ENCODE measurements around the gene C16orf86. TPM values are rescaled to one million over a fixed set of nuclear protein-coding genes. Genes with fewer than 3 reads are reported as not detected.

The C16orf86 gene
- polyA plus RNA-seq, 3 donors: 4.1 to 11.3 (median 4.6) TPM

- Mint-ChIP-seq H3K36me3 (peaks cover under 1 to 3% of the 10 kb centered on the region in 2 donors), H3K27me3 (ENCODE audit: low read depth in 3 of 3) (peaks cover 0 to 2% (median 0%) of the 10 kb centered on the region in 3 donors), H3K9me3 (peaks cover 0 to 2% (median 0%) of the 10 kb centered on the region in 7 donors), H3K27ac (no peak overlapping the region), H3K4me1 (peaks cover 50% of the 10 kb centered on the region), H3K4me3 (no peak overlapping the region)
- no peak overlapping the region for H3K4me2 ChIP-seq (replicated peaks; ENCODE audit: extremely low read depth, low read length, poor library complexity, severe bottlenecking)
- H3K27ac ChIP-seq (ENCODE audit: low read depth in 1 of 2, low read length in 2 of 2): no peak overlapping the region
- H3K4me1 ChIP-seq (ENCODE audit: control insufficient read depth in 1 of 2, insufficient read depth in 2 of 2, low read length in 2 of 2): peaks cover 49 to 59% of the 10 kb centered on the region in 2 donors
- no peaks in the 10 kb centered on the region for H3K79me2 ChIP-seq (ENCODE audit: insufficient read depth, low read length)
- no peaks in the 10 kb centered on the region for H4K20me1 ChIP-seq (ENCODE audit: insufficient read depth, low read length)
- no peaks in the 10 kb centered on the region for H3K27me3 ChIP-seq (ENCODE audit: control insufficient read depth in 2 of 2, insufficient read depth in 2 of 2, low read length in 2 of 2)
- H3K36me3 ChIP-seq (replicated peaks in 1 of 2; ENCODE audit: control insufficient read depth in 1 of 2, insufficient read depth in 2 of 2, low read length in 2 of 2): no peaks in the 10 kb centered on the region
- TF ChIP-seq CTCF (IDR thresholded peaks at IDR 0.05): no peak
- intact Hi-C loops (cut with micrococcal nuclease): loop anchor here (5.0 to 10.0 kb wide), 10 partner anchors 48 to 555 kb away; partner anchors contain the start of genes GFOD2 (in 2 of the 2), CENPT (in 1 of the 2), CTCF (in 1 of the 2) and NFATC3 (in 1 of the 2)
- H3K9ac ChIP-seq (ENCODE audit: insufficient read depth, low read length, poor library complexity, severe bottlenecking): no peak overlapping the region
- no peaks in the 10 kb centered on the region for H3K9me3 ChIP-seq (replicated peaks in 1 of 2; ENCODE audit: control insufficient read depth in 1 of 2, insufficient read depth in 1 of 2, low read length in 2 of 2)
- no peak overlapping the region for H2AFZ ChIP-seq (ENCODE audit: insufficient read depth, low read depth, low read length, poor library complexity, severe bottlenecking)
- peak in 1 of 3 donors; percentile 3 for DNase-seq
- no peak overlapping the region for H3K4me3 ChIP-seq (replicated peaks in 1 of 3; ENCODE audit: low read depth in 2 of 3, low read length in 3 of 3)
- 96% methylated on average over 10 of the region's 10 CpGs for WGBS (ENCODE audit: insufficient coverage)
These were observed 3.0 kb downstream of the C16orf86 start for GRCh38 chr16:67669499-67670101.

GRCh38 chr16:67672306-67672705, 5.7 kb downstream of the C16orf86 start:
- peaks cover 38 to 40% of the 10 kb centered on the region in 2 donors for H3K4me1 ChIP-seq (ENCODE audit: control insufficient read depth in 1 of 2, insufficient read depth in 2 of 2, low read length in 2 of 2)
- no peaks in the 10 kb centered on the region for H3K36me3 ChIP-seq (replicated peaks in 1 of 2; ENCODE audit: control insufficient read depth in 1 of 2, insufficient read depth in 2 of 2, low read length in 2 of 2)
- peak overlapping the region in 5 of 7 donors; percentile 1 to 46 (median 30) for H3K27ac Mint-ChIP-seq
- TF ChIP-seq CTCF (IDR thresholded peaks at IDR 0.05): no peak
- DNase-seq: no peak
- no peak overlapping the region for H3K4me2 ChIP-seq (replicated peaks; ENCODE audit: extremely low read depth, low read length, poor library complexity, severe bottlenecking)
- H3K79me2 ChIP-seq (ENCODE audit: insufficient read depth, low read length): no peaks in the 10 kb centered on the region
- H3K9ac ChIP-seq (ENCODE audit: insufficient read depth, low read length, poor library complexity, severe bottlenecking): no peak overlapping the region
- 42% methylated on average over 4 of the region's 4 CpGs for WGBS (ENCODE audit: insufficient coverage)
- H3K27me3 ChIP-seq (ENCODE audit: control insufficient read depth in 2 of 2, insufficient read depth in 2 of 2, low read length in 2 of 2): no peaks in the 10 kb centered on the region
- H4K20me1 ChIP-seq (ENCODE audit: insufficient read depth, low read length): no peaks in the 10 kb centered on the region
- intact Hi-C loops (cut with micrococcal nuclease): loop anchor here (2.0 to 10.0 kb wide), 4 partner anchors 45 to 552 kb away; partner anchors contain the start of gene GFOD2 (in 1 of the 2)
- no peak overlapping the region for H2AFZ ChIP-seq (ENCODE audit: insufficient read depth, low read depth, low read length, poor library complexity, severe bottlenecking)
- no peak overlapping the region for H3K4me3 ChIP-seq (replicated peaks in 1 of 3; ENCODE audit: low read depth in 2 of 3, low read length in 3 of 3)
- no peaks in the 10 kb centered on the region for H3K9me3 ChIP-seq (replicated peaks in 1 of 2; ENCODE audit: control insufficient read depth in 1 of 2, insufficient read depth in 1 of 2, low read length in 2 of 2)
- peaks cover 0 to 2% (median 0%) of the 10 kb centered on the region in 7 donors for H3K9me3 Mint-ChIP-seq
- no peak overlapping the region for H3K27ac ChIP-seq (ENCODE audit: low read depth in 1 of 2, low read length in 2 of 2)
- H3K4me3 Mint-ChIP-seq: no peak overlapping the region
- H3K27me3 Mint-ChIP-seq (ENCODE audit: low read depth in 3 of 3): peaks cover 0 to 4% (median 2%) of the 10 kb centered on the region in 3 donors
- H3K4me1 Mint-ChIP-seq: peaks cover 48% of the 10 kb centered on the region
- H3K36me3 Mint-ChIP-seq: peaks cover 5 to 16% of the 10 kb centered on the region in 2 donors

Data from CD14-positive monocyte (primary cell).